Caco-2 (cell line): ENCODE data around the gene SPTLC1. TPM values are rescaled to one million over a fixed set of nuclear protein-coding genes. Genes with fewer than 3 reads are reported as not detected.
"Not testable (repeated sequence)": the region's sequence is repeated elsewhere in the genome, so short reads cannot be mapped to it uniquely, and the experiment has no call there.

Source experiments
- BruUV-seq: library from RNA; stranded (reverse); fragments of 400-500 nt; replicated peaks from 2 replicates; lab custom pipeline; 2021; lab: Mats Ljungman, UMichigan
- CTCF ChIA-PET: fragments of 300-600 bp; sonication (Branson Sonifier 250); formaldehyde crosslinking; loops from one replicate; lab custom pipeline; 2022; ENCODE audit warnings: antibody characterized with exemption; lab: Charles Lee
- POLR2A ChIA-PET: fragments of 300-600 bp; sonication (Branson Sonifier 250); formaldehyde crosslinking; loops from one replicate; lab custom pipeline; 2022; ENCODE audit warnings: antibody characterized with exemption; lab: Charles Lee
- DNase-seq, 2 experiments: peaks; one replicate each; pipeline versions ENCODE4 v3.0.0 to v3.0.0-alpha.2; 2020 to 2022
- H3K27me3 ChIP-seq: replicated peaks from 2 replicates; pipeline ENCODE4 v1.6.0; 2011; ENCODE audit warnings: low read length; ENCODE audit not compliant: control insufficient read depth, insufficient read depth
- H3K36me3 ChIP-seq: 2 replicates; pipeline ENCODE4 v1.5.1; 2011; ENCODE audit warnings: low read length; ENCODE audit not compliant: control insufficient read depth, insufficient read depth
- H3K4me1 ChIP-seq: fragments of 250-450 bp; sonication (Bioruptor Pico); 2 replicates; pipeline ENCODE4 v1.5.1; 2020; ENCODE audit warnings: mild to moderate bottlenecking
- H3K4me3 ChIP-seq: 2 replicates; pipeline ENCODE4 v1.5.1; 2011; ENCODE audit warnings: low read depth, mild to moderate bottlenecking, control low read depth, low read length
- H3K9me3 ChIP-seq: fragments of 250-450 bp; sonication (Bioruptor Pico); 2 replicates; pipeline ENCODE4 v1.5.1; 2020; ENCODE audit warnings: mild to moderate bottlenecking, moderate library complexity
- H3K27ac Mint-ChIP-seq: one replicate; pipeline ENCODE4 v1.8.0; 2022; ENCODE audit warnings: mixed read lengths; ENCODE audit not compliant: unreplicated experiment
- H3K27me3 Mint-ChIP-seq: one replicate; pipeline ENCODE4 v1.8.0; 2022; ENCODE audit warnings: mixed read lengths; ENCODE audit not compliant: insufficient read depth, unreplicated experiment
- H3K36me3 Mint-ChIP-seq: one replicate; pipeline ENCODE4 v1.8.0; 2022; ENCODE audit warnings: mild to moderate bottlenecking, mixed read lengths; ENCODE audit not compliant: insufficient read depth, unreplicated experiment
- H3K4me1 Mint-ChIP-seq: one replicate; pipeline ENCODE4 v1.8.0; 2022; ENCODE audit warnings: low read depth, mixed read lengths; ENCODE audit not compliant: unreplicated experiment
- H3K4me3 Mint-ChIP-seq: one replicate; pipeline ENCODE4 v1.8.0; 2022; ENCODE audit warnings: mild to moderate bottlenecking, moderate library complexity, mixed read lengths; ENCODE audit not compliant: unreplicated experiment
- H3K9me3 Mint-ChIP-seq: one replicate; pipeline ENCODE4 v1.8.0; 2022; ENCODE audit warnings: mixed read lengths; ENCODE audit not compliant: unreplicated experiment
- CTCF ChIP-seq, 2 experiments: fragments of 200-600 bp in 1 of 2; IDR thresholded peaks; 1 replicate in 1 of 2; 2 replicates in 1 of 2; pipeline versions ENCODE4 v1.5.1 to v1.8.0; 2011 to 2022; ENCODE audit warnings: antibody characterized with exemption in 1 of 2, control low read depth in 1 of 2, inconsistent platforms in 1 of 2, low read depth in 1 of 2, low read length in 1 of 2, mild to moderate bottlenecking in 1 of 2, moderate library complexity in 1 of 2; ENCODE audit not compliant: insufficient read depth in 1 of 2, severe bottlenecking in 1 of 2, unreplicated experiment in 1 of 2
- intact Hi-C: fragments of 100-400 bp; cut with micrococcal nuclease; formaldehyde crosslinking; loops from one replicate; pipeline ENCODE4 v1.10.0; 2022; ENCODE audit not compliant: unreplicated experiment
- total RNA-seq: library from RNA; stranded (reverse); gene quantifications from 2 replicates; pipeline ENCODE4 v1.2.3, GENCODE V29; 2022

Gene SPTLC1
- total RNA-seq, 1 experiment from 2014 or later = 43.6 TPM

GRCh38 chr9:92136184-92136858 is 21.1 kb upstream of the SPTLC1 start:
- POLR2A ChIA-PET = no interaction called here
- intact Hi-C loops = no loop called here
- no peak overlapping the region for H3K27ac Mint-ChIP-seq
- BruUV-seq = no TSS peak
- Histone ChIP-seq H3K9me3 (no peaks in the 10 kb centered on the region), H3K36me3 (no peaks in the 10 kb centered on the region), H3K4me3 (no peak overlapping the region), H3K4me1 (no peaks in the 10 kb centered on the region), H3K27me3 (no peaks in the 10 kb centered on the region)
- no peaks in the 10 kb centered on the region for H3K27me3 Mint-ChIP-seq
- TF ChIP-seq CTCF (IDR thresholded peaks at IDR 0.05; ENCODE audit: insufficient read depth in 1 of 2, low read depth in 1 of 2, low read length in 1 of 2, severe bottlenecking in 1 of 2, unreplicated experiment in 1 of 2) = no peak
- H3K9me3 Mint-ChIP-seq = no peaks in the 10 kb centered on the region
- H3K36me3 Mint-ChIP-seq = peaks cover 4% of the 10 kb centered on the region
- H3K4me1 Mint-ChIP-seq = peaks cover 6% of the 10 kb centered on the region
- CTCF ChIA-PET = no interaction called here
- no peak for DNase-seq
- H3K4me3 Mint-ChIP-seq = no peak overlapping the region

- no peak overlapping the region for H3K27ac Mint-ChIP-seq
- H3K9me3 Mint-ChIP-seq = no peaks in the 10 kb centered on the region
- Histone ChIP-seq H3K4me1 (no peaks in the 10 kb centered on the region), H3K27me3 (no peaks in the 10 kb centered on the region), H3K9me3 (no peaks in the 10 kb centered on the region), H3K36me3 (no peaks in the 10 kb centered on the region), H3K4me3 (no peak overlapping the region)
- BruUV-seq = no TSS peak
- ChIA-PET POLR2A (no interaction called here), CTCF (interaction anchor here (0.6 kb wide), 1 partner anchor 365 kb away, joined by 3 read pairs; no protein-coding TSS in a partner anchor)
- DNase-seq = no peak
- H3K36me3 Mint-ChIP-seq = peaks cover 4% of the 10 kb centered on the region
- H3K4me1 Mint-ChIP-seq = peaks cover 6% of the 10 kb centered on the region
- TF ChIP-seq CTCF (IDR thresholded peaks at IDR 0.05; ENCODE audit: insufficient read depth in 1 of 2, low read depth in 1 of 2, low read length in 1 of 2, severe bottlenecking in 1 of 2, unreplicated experiment in 1 of 2) = no peak
- intact Hi-C loops = no loop called here
- no peaks in the 10 kb centered on the region for H3K27me3 Mint-ChIP-seq
- H3K4me3 Mint-ChIP-seq = no peak overlapping the region
Measured at GRCh38 chr9:92135576-92135975, 20.4 kb upstream of the SPTLC1 start.

DNA sequence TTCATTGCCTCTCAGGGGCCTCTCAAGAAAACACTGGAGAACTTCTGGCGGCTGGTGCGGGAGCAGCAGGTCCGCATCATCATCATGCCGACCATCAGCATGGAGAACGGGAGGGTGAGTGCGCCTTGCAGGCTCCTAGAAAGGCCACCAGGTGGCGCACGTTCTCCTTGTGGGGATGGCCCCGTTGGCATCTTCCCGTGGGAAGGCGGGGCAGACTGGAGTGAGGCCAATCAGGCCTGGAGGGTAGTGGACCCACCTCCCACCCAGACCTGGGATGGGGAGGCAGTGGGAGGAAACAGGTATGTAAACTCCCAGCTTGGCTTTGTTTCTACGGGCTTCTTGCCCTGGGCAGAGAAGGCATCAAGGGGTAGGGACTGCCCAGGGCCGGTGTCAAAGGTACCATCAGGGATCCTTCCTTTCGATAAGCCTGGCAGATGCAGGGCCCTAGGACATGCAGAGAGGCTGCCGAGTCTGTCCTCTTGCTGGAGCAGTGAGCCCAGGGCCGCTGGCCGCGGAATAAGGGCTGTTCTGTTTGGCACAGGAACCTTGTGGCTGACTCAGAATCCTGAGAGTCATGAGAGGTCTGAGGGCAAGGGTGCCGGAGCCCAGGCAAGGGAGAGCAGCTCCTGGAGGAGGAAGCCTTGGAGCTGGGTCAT is 18.9 kb upstream of the SPTLC1 start:
- peaks cover 5% of the 10 kb centered on the region for H3K4me1 Mint-ChIP-seq
- CTCF ChIA-PET = no interaction called here

DNA sequence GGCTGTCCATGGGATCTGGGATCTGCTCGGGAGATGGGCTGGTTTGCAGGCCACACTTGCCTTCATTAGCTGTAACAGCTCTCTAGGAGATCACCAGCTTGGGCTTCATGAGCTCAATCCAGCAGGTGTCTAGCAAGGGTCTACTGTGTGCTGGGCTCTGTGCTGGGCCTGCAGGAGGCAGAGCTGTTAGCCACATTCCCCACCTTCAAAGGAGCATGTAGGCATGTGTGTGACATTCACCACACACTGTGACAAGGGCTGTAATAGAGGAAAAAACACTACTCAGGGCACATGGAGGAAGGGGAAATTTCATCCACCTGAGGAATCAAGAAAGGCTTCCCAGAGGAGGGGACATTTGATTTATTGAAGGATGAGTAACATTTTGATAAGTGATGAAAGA is 17.7 kb upstream of the SPTLC1 start:
- CTCF ChIA-PET, BruUV-seq, H3K9me3 Mint-ChIP-seq, H3K4me3 ChIP-seq, H3K27me3 Mint-ChIP-seq, POLR2A ChIA-PET, H3K4me3 Mint-ChIP-seq, H3K4me1 ChIP-seq, H3K36me3 Mint-ChIP-seq, intact Hi-C loops, H3K27me3 ChIP-seq, H3K9me3 ChIP-seq, H3K36me3 ChIP-seq, DNase-seq, H3K27ac Mint-ChIP-seq, H3K4me1 Mint-ChIP-seq: not testable (repeated sequence)

More for the DNA sequence above, 18.9 kb upstream of the SPTLC1 start:
- peaks cover 4% of the 10 kb centered on the region for H3K36me3 Mint-ChIP-seq
- Histone ChIP-seq H3K4me3 (no peak overlapping the region), H3K9me3 (no peaks in the 10 kb centered on the region), H3K36me3 (no peaks in the 10 kb centered on the region), H3K4me1 (no peaks in the 10 kb centered on the region), H3K27me3 (no peaks in the 10 kb centered on the region)
- H3K27ac Mint-ChIP-seq = no peak overlapping the region
- H3K4me3 Mint-ChIP-seq = peak overlapping the region; percentile 30
- DNase-seq = peak; percentile 79 to 80
- intact Hi-C loops = no loop called here
- no peaks in the 10 kb centered on the region for H3K27me3 Mint-ChIP-seq
- no TSS peak for BruUV-seq
- TF ChIP-seq CTCF (IDR thresholded peaks at IDR 0.05; ENCODE audit: insufficient read depth in 1 of 2, low read depth in 1 of 2, low read length in 1 of 2, severe bottlenecking in 1 of 2, unreplicated experiment in 1 of 2) = peak; percentile 72 to 76
- H3K9me3 Mint-ChIP-seq = no peaks in the 10 kb centered on the region
- POLR2A ChIA-PET = no interaction called here
